ENCODE results near the gene LRRC45.

LRRC45 gene

GRCh38 chr17:81983639-81984373 is 39.3 kb upstream of the LRRC45 start:
- TF ChIP-seq POLR2AphosphoS5 (IDR thresholded peaks at IDR 0.05; ENCODE audit: low read depth, low read length) (no peak), TAF1 (IDR thresholded peaks at IDR 0.05; ENCODE audit: borderline replicate concordance, insufficient read depth, low read length) (no peak), SIN3A (IDR thresholded peaks at IDR 0.05; ENCODE audit: borderline replicate concordance, insufficient read depth, low read length) (no peak), FOXP2 (optimal IDR thresholded peaks at IDR 0.05; ENCODE audit: borderline replicate concordance, extremely low read depth, extremely low read length, insufficient read depth) (no peak), REST (IDR thresholded peaks at IDR 0.05; ENCODE audit: insufficient read depth in 1 of 2, low read depth in 2 of 2, low read length in 2 of 2) (no peak)

GRCh38 chr17:81984773-81985410 is 38.2 kb upstream of the LRRC45 start:
- TF ChIP-seq FOXP2 (optimal IDR thresholded peaks at IDR 0.05; ENCODE audit: borderline replicate concordance, extremely low read depth, extremely low read length, insufficient read depth), result no peak
- no peak for TF ChIP-seq SIN3A (IDR thresholded peaks at IDR 0.05; ENCODE audit: borderline replicate concordance, insufficient read depth, low read length)
- TF ChIP-seq REST (IDR thresholded peaks at IDR 0.05; ENCODE audit: insufficient read depth in 1 of 2, low read depth in 2 of 2, low read length in 2 of 2), result no peak
- TF ChIP-seq POLR2AphosphoS5 (IDR thresholded peaks at IDR 0.05; ENCODE audit: low read depth, low read length), result no peak
- TF ChIP-seq TAF1 (IDR thresholded peaks at IDR 0.05; ENCODE audit: borderline replicate concordance, insufficient read depth, low read length), result no peak

- TF ChIP-seq REST (IDR thresholded peaks at IDR 0.05; ENCODE audit: insufficient read depth in 1 of 2, low read depth in 2 of 2, low read length in 2 of 2) (no peak), TAF1 (IDR thresholded peaks at IDR 0.05; ENCODE audit: borderline replicate concordance, insufficient read depth, low read length) (no peak), FOXP2 (optimal IDR thresholded peaks at IDR 0.05; ENCODE audit: borderline replicate concordance, extremely low read depth, extremely low read length, insufficient read depth) (no peak), POLR2AphosphoS5 (IDR thresholded peaks at IDR 0.05; ENCODE audit: low read depth, low read length) (no peak), SIN3A (IDR thresholded peaks at IDR 0.05; ENCODE audit: borderline replicate concordance, insufficient read depth, low read length) (no peak)
Measured at GRCh38 chr17:81986606-81987005, 36.5 kb upstream of the LRRC45 start.

- TF ChIP-seq REST (IDR thresholded peaks at IDR 0.05; ENCODE audit: insufficient read depth in 1 of 2, low read depth in 2 of 2, low read length in 2 of 2), result no peak
- no peak for TF ChIP-seq POLR2AphosphoS5 (IDR thresholded peaks at IDR 0.05; ENCODE audit: low read depth, low read length)
- no peak for TF ChIP-seq SIN3A (IDR thresholded peaks at IDR 0.05; ENCODE audit: borderline replicate concordance, insufficient read depth, low read length)
- TF ChIP-seq TAF1 (IDR thresholded peaks at IDR 0.05; ENCODE audit: borderline replicate concordance, insufficient read depth, low read length), result no peak
Measured at GRCh38 chr17:81987161-81987770, 35.8 kb upstream of the LRRC45 start.
